ENCODE results near the gene RAP1A.
A peak's percentile ranks its signal among the peaks of the same experiment; 100 is the strongest.
"Not testable (repeated sequence)": the region's sequence is repeated elsewhere in the genome, so short reads cannot be mapped to it uniquely, and the experiment has no call there.

RAP1A gene

DNA sequence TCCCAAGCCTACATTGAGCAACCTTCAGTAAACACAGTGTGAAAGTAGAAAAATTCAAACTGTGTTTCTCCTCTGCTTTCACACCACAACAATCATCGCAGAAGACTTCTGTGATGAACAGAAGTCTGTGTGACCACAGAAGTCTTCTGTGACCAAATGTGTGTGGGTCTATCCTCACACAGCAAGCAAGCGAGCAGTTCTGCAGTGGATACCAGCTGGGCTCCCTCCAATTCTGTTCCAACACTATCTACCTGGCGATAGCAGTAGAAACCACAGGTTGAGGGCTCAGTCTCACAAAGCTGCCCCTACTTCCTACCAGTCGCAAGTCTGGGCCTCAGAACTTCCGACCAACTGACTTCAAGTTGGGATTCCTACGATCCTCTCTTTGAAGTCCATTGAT, 21.0 kb upstream of the RAP1A start:
- no peak for DNase-seq (ENCODE audit: low spot score)

DNA sequence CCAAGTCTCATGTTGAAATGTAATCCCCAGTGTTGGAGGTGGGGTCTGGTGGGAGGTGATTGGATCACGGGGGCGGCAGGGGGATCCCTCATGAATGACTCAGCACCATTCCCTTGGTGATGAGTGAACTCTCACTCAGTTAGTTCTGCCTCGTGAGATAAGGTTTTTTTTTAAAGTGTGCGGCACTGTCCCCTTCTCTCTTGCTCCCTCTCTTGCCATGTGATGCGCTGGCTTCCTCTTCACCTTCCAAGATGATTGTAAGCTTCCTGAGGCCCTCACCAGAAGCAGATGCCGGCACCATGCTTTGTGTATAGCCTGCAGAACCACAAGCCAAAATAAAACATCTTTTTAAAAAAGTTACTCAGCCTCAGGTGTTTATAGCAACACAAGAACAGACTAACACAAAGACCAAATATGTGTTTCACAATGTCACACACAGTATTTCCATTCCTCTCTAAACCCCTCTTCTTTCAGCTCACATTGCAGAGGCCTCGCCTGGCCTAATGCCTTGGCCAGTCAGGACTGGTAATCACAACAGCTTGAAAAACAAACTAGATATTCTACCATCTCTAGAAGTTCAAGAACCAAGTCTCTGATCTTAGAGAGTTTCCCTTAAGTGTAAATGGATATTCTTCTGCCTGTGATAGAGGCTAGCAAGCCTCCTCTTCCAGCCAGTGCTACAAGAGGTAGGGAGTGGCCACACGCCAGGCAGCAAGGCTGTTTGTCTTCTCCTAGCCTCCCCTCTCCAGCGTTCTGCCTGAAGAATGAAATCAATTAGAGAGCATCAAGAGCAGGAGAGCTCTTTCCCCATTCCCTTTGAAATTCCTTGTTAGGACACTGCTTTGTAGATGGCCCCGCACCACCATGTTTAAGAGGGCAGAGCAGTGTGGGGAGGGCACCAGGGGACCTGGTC, 19.6 kb upstream of the RAP1A start:
- DNase-seq (ENCODE audit: low spot score): no peak

DNA sequence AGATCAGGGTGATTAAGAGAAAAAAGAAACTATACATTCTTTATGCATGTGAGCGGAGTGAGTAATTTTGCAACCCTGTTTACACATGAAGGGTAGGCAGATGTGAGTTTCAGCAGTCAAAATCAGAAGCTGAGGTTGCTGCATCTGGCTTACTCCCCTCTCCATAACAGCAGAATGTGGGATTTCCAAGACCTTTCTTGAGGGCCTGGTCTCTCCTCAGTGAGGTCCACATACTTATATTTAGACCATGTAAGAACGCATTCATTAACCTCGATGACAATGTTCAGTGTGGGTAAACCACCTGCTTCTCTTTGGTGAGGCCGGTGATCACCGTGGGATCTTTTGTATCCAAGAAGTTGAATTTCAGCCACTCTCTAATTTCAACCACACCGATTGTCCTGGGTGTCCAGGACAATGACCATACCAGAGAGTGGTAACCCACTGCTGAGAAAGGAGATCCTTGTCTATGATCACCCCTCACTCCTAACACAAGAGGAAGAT, 18.7 kb upstream of the RAP1A start:
- no peak for DNase-seq (ENCODE audit: low spot score)

DNA sequence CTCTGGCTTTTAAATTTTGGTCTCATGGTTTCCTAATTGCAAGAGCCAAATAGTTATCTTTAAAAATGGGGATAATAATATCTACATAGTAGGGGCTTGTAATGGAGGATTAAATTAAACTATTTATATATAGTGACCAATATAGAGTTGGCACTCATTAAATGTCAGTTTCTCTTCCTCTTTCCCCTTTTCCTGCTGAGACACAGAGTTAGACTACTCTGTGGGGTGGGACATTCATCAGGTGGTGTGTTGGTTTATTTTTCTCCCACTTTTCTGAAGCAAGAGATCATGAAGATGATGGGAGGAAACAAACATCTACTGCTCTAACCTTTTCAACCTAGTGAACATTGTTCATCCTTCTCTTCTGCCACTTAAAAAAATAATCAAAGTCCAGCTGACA, 17.3 kb upstream of the RAP1A start:
- DNase-seq (ENCODE audit: low spot score): no peak

DNA sequence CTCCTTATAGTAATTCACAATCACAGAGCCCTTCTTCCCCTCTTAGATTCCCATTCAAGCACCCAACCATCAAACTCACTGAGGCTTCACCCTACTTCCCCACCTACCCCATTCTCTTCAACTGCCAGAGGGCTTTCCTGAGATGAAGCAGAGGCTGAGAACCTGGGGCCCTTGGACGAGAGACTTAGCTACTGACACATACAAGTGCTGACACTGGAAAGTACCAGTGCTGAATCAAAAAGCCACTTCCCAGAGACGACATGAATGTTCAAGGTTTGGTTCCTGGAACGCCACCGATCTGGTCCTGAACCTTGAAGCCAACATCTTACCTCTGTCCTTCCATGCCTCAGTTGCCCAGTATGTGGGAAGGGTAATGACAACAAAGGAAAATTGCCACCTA, 16.6 kb upstream of the RAP1A start:
- no peak for DNase-seq (ENCODE audit: low spot score)

DNA sequence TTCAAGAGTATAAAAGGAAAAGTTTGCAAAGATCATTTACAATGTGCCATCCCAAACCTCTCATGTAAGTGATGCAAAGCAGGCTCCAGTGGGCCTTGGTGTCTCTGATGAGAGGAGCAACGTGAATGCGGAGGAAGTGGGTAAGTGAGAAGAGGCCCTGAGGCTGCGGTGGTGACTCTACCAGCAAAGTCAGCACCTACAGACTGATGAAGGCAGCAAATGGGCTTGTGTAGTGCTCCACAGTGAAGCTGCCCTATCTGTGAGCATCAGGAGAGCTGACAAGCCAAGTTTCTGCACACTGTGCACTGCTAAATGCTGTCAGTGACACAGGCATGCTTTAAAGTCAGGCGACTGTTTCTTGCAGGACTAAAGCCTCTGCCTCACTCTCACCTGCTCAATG, 15.6 kb upstream of the RAP1A start:
- DNase-seq (ENCODE audit: low spot score): no peak

DNA sequence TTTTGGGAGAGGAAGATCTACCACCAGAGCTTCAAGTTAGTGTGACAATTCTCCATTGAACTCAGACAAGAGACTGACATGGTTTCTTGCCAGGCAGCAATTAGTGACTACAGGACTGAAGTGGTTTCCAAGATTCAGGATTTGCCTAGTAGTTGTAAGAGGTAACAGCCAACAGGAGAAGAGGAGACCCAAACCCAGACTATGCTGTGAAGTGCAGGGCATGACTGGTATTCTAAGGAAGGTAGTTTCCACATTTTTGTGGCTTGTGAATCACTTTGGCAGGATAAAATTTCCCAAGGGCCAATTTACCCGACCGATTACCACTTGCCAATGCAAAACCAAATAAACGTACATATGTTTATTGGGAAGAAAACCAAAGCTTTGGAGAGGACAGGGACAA, 14.7 kb upstream of the RAP1A start:
- DNase-seq (ENCODE audit: low spot score): no peak

DNA sequence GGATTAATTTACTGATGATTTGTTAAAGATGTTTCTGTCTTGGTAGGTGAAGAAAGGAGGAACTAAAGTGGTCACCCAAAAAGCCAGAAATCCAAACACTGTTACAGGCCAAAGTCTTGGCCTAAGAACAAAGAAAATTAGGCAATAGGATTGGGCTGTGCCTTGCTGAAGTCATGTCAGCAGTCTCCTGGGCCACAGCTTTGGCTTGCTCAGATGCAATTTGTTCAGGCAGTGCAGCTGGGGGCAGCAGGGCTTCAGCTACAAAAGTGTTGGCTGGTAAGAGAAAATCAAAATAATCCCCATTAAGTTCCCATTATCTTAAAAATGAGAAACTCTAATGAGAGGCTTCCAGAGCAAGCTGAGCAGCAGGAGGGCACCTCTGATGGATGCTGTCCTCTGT, 14.0 kb upstream of the RAP1A start:
- DNase-seq (ENCODE audit: low spot score): no peak

DNA sequence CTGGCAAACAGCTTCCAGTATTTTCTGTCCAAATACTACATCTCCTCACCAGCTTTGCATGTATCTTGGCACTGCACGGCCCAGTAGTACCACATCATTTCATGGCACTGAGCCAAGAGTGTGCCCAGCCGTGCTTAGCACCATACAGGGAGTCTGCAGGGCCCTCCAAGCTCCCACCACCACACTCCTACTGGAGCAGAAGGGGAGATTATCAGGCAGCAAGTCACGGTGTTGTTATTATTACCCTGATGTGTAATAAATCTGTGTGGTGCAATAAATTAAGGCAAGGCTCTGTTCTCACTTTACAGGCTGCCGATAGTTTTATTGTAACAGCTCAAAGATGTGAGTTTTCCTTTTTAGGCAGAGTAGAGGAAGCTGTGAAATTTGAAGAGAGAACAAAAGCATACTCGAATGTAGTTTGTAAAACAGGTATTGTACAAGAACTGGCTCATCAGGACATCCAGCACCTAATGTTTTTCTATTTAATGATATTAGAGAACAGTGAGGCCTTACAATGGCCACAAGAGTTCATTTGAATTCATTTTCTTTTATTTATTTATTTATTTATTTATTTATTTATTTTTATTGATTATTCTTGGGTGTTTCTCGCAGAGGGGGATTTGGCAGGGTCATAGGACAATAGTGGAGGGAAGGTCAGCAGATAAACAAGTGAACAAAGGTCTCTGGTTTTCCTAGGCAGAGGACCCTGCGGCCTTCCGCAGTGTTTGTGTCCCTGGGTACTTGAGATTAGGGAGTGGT, 13.0 kb upstream of the RAP1A start:
- DNase-seq (ENCODE audit: low spot score): not testable (repeated sequence)

DNA sequence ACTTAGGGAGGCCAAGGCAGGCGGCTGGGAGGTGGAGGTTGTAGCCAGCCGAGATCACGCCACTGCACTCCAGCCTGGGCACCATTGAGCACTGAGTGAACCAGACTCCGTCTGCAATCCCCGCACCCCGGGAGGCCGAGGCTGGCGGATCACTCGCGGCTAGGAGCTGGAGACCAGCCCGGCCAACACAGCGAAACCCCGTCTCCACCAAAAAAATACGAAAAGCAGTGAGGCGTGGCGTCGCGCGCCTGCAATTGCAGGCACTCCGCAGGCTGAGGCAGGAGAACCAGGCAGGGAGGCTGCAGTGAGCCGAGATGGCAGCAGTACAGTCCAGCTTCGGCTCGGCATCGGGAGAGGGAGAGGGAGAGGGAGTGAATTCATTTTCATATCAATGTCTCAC, 11.1 kb upstream of the RAP1A start:
- not testable (repeated sequence) for DNase-seq (ENCODE audit: low spot score)

DNA sequence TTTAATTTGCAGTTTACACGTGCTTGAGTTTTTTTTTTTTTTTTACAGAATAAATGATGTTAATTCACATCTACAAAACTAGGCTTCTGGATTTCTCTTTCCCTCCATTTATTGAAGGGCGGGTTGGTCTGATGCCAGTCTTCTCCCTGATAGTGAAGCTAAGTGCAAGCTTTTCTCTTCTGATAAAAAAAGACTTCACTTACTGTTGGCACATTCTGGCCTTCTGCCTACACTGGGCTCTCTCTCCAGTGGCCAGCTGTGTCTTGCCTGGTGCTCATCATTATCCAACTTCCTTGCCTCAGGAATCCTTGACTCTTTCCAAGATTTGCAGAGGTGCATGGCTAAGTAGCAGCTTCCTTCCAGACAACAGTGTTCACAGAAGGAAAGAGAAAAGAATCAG, 7.6 kb upstream of the RAP1A start:
- DNase-seq (ENCODE audit: low spot score): no peak

DNA sequence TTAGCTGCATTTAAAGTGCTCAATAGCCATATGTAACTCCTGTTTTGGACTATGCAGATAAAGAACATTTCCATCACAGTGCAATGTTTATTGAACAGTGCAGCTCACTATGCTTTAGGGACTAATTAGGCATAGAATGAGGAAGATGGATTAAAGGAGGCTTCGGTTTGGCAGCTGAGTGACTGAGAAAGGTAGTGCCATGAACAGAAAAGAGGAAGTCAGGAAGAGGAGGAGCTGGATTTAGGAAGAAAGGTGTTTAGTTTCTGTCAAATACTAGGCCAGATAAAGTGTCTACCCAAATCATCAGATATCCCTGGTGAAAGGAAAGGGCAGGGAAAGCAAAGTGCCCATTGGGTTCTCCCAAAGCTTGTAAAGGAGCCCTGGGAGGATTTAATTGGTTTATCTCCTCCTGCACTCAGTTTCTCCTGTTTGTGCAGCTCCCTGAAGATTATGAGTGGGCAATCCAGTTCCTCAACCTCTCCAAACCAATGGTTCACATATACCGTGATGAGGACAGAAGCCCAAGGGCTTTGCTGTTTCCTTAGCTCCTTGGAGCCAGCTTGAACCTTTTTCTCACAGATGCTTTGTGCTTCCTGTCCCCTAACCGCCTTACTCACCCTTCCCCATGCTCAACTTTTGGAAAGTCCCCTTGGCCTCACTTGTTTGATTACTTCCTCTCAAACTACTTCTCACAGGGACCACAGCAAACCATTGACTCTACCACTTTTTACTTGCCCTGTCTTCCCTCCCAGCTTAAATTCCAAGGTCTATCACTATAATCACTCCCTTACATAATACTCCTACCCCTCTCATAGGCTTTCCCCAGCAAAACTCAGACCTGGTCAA, 3.5 kb upstream of the RAP1A start:
- no peak for DNase-seq (ENCODE audit: low spot score)

DNA sequence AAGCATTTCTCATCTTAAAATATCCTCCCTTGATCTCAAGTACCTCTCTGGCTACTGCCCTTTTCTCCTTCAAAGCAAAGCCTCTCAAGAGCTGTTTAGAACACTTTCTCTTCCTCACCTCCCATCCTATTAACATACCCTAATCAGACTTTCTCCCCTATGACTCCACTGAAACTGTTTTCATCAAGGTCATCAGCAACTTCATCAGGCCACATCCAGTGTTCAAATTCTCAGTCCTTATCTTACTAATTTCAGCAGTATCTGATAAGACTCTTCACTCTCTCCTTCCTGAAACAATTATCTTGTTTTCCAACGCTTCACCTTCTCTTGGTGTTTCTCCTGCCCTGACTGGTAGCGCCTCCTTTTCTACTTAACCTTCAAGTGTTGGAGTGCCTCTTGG, 1.5 kb upstream of the RAP1A start:
- DNase-seq (ENCODE audit: low spot score): no peak

DNA sequence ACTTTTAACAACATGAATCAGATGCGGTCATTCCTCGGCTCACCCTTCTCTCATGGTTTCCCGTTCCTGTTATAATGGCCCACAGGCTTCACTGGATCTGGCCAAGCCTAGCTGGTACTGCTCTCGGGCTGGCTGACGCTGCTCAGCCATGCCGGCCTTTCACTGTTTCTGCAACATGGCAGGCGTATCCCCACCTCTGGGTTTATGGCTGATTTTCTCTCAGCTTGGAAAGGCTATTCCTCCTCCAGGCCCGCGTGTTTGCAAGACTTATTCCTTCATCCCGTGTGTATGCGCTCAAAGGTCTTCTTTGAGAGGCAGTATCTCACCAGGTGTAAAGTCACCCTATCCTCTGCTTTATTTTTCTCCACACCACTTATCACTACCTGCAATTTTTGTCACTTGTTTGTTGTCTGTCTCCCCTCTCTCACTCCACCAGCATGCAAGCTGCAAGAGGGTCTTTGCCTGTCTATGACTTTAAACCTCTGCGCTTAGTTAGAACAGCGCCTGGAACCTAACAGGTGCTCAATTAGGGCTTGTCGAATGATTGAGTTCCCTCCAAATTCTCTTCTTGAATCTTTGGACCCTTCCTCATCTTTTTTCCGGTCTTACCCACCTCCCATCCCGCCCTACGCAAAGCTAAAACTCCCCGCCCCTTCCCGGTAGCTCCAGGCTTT, 491 bp upstream of the RAP1A start:
- DNase-seq (ENCODE audit: low spot score): no peak

DNA sequence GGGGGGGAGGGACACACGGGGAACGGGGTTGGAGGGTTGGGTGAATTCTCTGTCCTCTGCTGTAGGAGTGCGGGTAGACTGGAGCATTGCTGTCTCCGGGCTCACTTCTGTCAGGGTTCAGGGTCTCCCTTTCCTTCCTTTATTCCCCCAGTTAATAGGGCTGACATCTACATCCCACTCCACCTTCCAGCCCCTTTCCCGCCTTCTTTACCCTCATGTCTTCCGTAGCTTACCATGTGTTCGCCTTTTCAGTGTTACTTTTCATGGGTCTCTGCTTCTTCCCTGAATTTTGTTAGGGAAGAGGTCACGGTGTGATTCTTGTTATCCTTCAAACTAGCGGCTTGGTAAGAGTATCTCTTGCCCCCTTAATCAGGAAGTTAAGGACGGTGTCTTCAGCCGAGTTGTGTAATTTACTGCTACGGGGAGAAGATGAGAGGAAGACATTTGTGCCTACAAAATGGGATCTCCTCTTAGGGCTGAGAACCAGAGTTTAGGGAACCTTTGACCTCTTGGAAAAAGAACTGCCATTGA, 917 bp downstream of the RAP1A start:
- peak; percentile 43 for DNase-seq (ENCODE audit: low spot score)

DNA sequence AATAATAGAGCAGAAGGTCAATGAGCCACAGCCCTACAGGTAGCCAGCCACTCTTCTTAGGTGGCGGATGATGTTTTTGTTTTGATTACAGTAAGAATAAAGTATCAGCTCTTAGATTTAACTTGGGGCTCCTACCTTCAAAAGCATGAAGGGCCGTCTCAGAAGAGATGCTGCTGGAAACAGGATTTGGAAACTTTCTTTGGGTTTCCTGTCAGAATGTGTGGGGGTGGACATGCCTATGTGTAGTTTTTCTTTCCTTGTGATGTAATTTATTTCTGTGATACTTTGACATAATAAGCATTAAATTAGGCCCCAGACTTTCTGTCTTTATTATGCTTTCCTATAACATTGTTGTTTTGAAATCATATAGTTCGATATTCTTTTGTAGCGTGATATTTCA, 1.5 kb downstream of the RAP1A start:
- no peak for DNase-seq (ENCODE audit: low spot score)

DNA sequence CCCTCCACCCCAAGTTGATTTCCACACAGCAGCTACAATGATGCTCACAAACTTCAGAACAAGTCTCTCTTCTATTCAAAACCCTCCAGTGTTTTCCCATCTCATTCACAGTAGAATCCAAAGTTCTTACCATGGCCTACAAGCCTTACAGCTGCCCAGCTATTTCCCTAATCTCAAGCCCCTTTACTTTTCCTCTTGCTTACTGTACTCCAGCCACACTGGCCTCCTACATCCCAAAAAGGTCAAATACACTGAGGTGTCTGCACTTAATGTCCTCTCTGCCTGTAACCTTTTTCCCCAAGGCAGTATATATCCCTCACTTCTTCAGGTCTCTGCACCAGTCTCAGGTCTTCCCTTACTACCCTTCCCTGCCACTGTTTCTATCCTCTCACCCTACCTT, 2.6 kb downstream of the RAP1A start:
- no peak for DNase-seq (ENCODE audit: low spot score)

DNA sequence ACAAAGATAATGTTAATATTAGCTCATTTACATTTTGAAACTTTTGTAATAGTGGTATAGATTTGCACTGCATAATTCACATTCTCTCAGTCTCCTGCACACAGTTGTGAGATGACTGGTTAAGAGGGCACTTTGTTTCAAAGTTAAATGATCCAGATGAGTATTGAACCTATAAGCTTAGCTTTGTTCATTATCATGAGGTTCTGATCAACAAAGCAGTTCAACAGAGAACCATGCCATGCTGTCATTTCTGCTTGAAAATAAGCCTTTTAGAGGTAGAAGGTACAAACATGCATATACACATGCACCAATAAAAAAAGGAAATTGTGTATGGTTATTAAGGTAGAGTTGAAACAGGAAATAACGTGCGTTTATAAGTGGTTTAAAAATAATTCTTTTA, 4.8 kb downstream of the RAP1A start:
- no peak for DNase-seq (ENCODE audit: low spot score)

DNA sequence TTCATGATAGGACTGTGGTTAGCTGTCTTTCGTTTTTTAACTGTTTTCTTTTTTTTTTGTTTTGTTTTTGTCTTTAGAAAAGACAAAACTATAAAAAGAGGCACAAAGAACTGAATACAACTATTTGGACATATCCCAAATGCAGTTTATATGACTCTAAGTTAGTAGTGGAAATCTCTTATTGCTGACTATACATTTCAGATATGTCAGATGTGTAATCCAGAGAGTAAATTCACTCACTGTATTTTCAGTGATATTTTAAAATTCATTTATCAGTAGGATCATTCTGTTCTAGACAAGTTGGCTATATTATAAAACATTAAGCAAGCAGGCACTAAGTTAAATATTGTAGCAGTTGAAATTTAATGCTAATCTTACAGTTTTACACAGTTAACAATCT, 5.7 kb downstream of the RAP1A start:
- DNase-seq (ENCODE audit: low spot score): no peak

DNA sequence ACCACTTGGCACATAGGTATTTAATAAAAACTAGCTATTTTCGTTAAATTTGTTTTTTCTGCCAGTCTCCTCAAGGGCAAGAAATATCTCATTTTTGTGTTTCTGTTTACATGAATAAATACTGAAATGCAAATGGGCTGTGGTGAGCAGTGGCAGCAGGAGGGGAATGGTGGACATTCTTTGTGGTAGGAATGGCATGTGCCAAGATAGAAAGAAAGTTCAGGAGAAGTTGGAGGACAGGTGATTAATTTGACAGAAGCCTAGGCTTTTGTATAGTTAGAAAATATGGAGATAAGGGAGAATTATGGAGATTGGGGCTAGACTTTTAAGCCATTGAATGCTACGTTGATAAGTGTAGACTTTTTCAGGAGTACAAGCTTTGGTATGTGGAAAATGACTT, 8.6 kb downstream of the RAP1A start:
- DNase-seq (ENCODE audit: low spot score): no peak

DNA sequence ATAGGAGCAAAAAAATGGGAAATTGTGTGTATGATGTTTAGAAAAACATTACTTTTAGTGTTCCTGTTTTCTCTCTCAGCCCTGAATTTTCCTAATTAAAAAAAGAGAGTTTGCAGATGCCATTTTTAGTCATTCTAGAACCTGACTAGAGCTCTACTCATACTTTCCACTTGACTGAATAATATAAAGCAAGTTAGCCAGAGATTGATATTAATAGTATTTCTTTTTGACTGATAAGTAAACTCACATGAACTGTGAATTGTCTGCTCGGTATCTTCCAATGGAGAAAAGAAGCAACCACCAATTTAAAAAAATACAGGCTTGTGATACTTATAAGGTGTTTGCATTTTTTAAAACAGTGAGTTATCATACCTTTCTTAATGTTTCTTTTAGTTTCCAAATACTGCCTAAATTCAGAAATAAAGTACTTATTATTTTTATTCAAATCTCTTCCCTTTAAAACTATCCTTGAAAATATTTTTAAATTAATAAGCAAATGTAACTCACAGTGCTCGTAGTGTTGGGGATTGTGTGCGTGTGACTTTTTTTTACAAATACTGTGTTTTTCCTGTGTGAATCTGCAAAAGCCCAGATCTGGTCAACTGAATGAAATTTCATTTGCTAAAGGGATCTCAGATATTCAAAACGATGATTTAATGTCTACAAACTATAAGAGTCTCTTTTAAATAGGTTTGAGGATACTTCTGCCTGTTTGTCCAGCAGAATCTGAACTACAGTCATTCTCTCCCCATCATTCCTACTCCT, 9.8 kb downstream of the RAP1A start:
- DNase-seq (ENCODE audit: low spot score): no peak

Data from cerebellar cortex (tissue), 1 donor.